A549 treated with ZK216348 at 1 μM for 4 hours (cell line): ENCODE data around the gene MS4A13. TPM values are rescaled to one million over a fixed set of nuclear protein-coding genes. Genes with fewer than 3 reads are reported as not detected.

Experiments
- total RNA-seq: library from RNA; stranded (reverse); fragments of 200-300 nt; extraction: Qiagen RNA extraction; gene quantifications from 5 replicates; pipeline ENCODE4 v1.2.3, GENCODE V29; 2022; ENCODE audit warnings: low read depth

MS4A13 gene
- total RNA-seq, result not detected in 5 replicates

GRCh38 chr11:60515144-60515855, at the start of gene MS4A13:
Gene MS4A13 (plus strand): TSS chr11:60515392. CDS start chr11:60518084, 2,692 bp downstream.

GRCh38 chr11:60492488-60493009, 22.6 kb upstream of the MS4A13 start, which contains the start of gene MS4A12:
Gene MS4A12 (plus strand): TSS chr11:60492778. CDS start chr11:60497319, 4,541 bp downstream.

Other genes starting within 250 kb of the MS4A13 start
- not detected in 5 replicates for gene MS4A4A, start 234.7 kb upstream of the MS4A13 start, total RNA-seq
- not detected in 5 replicates for gene MS4A6E, start 188.1 kb upstream of the MS4A13 start, total RNA-seq
- not detected in 5 replicates for gene MS4A7, start 136.9 kb upstream of the MS4A13 start, total RNA-seq
- gene MS4A14, start 118.9 kb upstream of the MS4A13 start, total RNA-seq, result not detected in 5 replicates
- gene MS4A5, start 85.8 kb upstream of the MS4A13 start, total RNA-seq, result not detected in 5 replicates
- not detected in 5 replicates for gene MS4A1, start 59.5 kb upstream of the MS4A13 start, total RNA-seq
- gene MS4A12, start 22.6 kb upstream of the MS4A13 start, total RNA-seq, result not detected in 5 replicates
- gene MS4A8, start 184.2 kb downstream of the MS4A13 start, total RNA-seq, result not detected in 5 replicates
- gene MS4A18, start 209.3 kb downstream of the MS4A13 start, total RNA-seq, result not detected in 5 replicates
- gene MS4A15, start 241.5 kb downstream of the MS4A13 start, total RNA-seq, result not detected in 5 replicates